NCI-H2029 (cell line): Measurements from ENCODE around the gene INHBE.

Source experiments
- DNase-seq: peaks from one replicate; lab custom pipeline; 2025; lab: John Stamatoyannopoulos, UW

The INHBE gene

DNA sequence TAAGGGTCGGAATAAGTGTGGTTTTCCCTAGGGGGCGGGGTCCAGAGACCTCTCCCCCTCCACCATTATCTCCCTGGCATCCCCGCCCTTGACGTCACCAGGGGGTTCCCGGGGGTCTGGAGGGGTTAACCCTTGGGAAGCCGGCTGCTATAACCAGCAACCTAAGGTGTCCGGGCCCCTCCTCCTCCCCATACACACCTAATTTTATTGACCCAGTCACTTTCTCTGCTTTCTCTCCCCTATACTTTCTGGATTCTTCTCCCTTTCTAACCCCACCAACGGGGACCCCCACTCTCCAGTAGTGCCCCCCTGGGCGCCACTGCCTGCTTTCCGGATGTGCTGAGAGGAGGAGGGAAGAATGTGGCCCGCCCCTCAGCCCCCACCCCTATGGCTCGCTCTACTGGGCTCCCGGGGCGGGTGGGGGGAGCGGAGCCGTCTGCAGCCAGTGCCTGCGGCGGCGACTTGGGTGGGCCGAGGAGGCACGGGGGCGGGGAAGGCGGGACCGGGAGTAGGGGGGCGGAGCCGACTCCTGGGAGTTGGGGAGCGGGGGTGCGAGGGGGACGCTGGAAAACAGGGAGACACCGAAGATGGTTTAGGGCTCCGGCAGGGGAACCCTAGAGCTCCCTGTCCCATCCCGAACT lies 6.3 kb downstream of the INHBE start:
- no peak for DNase-seq

DNA sequence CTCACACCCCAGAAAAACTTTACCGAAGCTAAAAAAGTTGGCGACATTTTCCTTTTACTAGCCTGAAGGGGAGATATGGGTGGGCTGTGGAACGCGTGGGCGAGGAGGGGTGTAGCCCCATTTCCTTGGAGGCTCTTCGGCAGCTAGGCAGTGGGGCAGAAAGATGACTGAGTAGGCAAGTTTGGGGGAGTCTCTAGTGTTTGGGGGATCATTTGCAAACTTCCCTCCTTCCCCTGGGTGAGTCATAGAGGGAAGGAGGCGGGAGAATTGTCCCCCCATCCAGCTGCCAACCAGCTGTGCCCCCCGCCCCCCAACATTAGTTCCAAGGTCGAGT lies 6.8 kb downstream of the INHBE start:
- no peak for DNase-seq

DNA sequence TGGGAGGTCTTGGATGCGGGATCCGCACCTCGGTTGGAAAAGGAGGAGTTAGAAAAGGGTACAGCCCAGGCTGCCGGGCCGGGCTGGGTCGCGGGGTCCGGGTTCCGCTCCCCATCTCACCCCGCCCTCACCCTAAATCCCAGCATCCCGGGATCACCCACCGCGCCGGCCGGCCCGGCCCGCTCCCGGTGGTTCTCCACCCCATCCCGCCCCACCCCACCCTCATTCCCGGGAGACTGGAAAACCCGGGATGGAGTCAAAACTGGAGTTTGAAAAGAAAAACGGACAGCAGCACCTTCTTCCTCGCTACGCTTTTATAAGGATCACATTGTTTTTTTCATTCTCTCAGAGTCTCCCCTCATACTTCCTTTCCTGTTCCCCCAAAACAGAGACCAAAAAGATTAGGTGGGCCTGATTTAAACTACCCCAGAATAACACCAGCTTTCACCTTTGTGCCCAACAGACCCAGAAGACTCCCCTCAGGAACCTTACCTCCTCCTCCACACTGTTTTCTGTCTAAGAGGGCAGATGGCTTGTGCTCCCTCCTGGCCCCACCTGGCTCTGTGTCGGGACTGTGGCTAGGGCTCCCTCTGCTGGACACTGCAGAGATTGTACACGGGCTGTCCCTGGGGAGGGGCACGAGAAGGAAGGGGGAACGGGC lies 7.3 kb downstream of the INHBE start:
- peak; percentile 91 for DNase-seq

DNA sequence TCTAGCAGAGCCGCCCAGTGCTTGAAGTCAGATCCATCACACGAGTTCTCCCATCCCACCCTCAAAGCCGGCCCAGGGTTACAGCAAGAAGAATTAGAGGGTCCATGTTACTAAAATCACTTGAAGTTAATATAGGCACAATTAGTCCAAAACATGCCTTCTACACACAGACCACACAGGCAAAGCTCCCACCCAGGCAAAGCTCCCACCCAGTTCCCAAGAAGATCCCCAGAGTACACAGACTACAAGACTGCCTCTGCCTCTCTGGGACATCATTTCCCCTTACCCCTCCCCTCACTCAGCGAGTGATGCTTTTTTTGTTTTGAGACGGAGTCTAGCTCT lies 7.8 kb downstream of the INHBE start:
- no peak for DNase-seq

DNA sequence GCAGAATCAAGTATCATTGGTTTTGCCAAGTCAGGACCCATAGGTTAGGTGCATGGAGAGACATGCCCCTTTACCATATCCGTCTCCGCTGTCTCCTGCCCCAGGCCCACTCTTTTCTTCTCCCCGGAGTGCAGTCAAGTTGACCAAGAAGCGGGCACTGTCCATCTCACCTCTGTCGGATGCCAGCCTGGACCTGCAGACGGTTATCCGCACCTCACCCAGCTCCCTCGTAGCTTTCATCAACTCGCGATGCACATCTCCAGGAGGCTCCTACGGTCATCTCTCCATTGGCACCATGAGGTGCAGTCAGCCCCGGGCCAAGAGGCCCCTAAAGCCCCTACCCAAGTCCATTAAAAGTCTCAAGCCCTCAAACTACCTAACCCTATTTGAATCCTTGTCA lies 9.5 kb downstream of the INHBE start:
- DNase-seq = no peak

DNA sequence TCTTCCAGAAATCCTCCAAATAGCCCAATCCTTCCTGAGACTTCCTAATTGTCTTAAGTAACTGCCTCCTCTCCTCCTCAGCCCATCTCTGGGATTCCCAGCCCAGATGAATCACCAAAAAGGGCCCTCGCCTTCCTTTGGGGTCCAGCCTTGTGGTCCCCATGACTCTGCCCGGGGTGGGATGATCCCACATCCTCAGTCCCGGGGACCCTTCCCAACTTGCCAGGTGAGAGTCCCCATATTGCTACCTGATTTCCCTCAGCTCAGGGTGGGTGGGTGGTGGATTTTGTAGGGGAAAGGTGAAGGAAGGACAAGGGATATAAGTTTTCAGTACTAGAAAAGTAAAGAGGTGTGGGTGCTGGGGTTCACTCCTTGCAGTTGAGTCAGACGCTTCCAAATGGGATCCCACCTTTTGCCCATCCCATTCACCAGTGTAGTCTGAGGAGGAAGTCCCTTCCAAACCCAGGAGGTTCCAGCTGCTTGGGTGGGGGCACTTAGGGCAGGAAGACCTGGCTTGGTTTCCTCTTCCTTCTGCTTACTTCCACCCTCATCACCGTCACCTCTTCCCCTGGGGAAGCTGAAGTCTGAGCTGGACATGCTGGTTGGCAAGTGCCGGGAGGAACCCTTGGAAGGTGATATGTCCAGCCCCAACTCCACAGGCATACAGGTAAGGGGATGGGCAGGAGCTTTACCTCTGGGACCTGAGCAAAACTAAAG lies 10.1 kb downstream of the INHBE start:
- DNase-seq = no peak

DNA sequence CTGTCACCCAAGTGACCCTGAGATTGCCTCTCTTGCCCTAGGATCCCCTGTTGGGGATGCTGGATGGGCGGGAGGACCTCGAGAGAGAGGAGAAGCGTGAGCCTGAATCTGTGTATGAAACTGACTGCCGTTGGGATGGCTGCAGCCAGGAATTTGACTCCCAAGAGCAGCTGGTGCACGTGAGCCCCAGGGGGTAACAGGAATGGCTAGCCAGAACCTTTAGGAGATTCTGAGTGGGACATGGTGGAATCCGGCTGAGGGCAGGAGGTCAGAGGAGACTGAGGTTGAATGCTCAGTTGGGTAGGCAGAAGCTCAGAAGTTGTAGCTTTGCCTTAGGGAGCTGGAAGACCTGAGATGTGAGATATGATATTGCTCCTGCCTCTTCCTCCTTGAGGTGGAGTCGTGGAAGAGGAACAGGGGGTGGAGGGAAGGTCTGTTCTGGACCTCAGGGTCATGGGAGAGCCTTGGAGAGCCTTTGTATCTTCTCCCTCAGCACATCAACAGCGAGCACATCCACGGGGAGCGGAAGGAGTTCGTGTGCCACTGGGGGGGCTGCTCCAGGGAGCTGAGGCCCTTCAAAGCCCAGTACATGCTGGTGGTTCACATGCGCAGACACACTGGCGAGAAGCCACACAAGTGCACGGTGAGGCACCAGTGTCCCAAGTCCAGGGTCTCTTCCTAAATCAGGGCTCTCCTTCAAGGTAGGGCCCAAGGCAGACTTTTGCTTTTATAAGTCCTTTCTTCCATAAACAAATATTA lies 10.8 kb downstream of the INHBE start:
- no peak for DNase-seq

DNA sequence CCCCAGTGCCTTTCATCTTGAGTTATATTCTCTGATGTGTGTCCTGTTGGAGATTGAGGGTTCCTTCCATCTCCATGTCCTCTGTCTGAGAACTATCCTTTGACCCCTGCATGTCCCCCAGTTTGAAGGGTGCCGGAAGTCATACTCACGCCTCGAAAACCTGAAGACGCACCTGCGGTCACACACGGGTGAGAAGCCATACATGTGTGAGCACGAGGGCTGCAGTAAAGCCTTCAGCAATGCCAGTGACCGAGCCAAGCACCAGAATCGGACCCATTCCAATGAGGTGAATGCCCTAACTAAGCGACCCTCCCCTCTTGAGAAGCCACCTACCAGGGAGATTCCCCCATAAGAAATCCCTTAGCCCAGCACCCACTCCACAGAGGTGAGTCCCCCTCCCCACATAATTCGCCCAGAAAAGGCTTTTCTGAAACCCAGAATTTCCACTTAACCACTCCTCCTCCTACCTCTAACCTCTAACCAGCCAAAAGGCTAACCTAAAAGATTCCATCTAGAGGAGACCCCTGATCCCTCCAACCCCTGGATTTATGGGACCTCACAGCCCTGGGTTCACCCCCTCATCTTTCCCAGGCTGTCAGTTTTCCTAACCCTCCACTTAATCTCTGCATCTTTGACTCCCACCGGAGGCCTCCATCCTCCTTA lies 12.2 kb downstream of the INHBE start:
- DNase-seq = no peak

DNA sequence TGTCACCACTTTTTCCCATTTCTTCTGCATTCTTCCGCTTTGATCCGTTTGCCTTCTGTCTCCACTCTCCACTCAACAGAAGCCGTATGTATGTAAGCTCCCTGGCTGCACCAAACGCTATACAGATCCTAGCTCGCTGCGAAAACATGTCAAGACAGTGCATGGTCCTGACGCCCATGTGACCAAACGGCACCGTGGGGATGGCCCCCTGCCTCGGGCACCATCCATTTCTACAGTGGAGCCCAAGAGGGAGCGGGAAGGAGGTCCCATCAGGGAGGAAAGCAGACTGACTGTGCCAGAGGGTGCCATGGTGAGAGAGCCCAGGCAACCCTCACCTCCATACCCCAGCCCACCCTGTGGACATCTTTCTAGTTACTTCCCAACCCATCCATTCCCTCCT lies 12.8 kb downstream of the INHBE start:
- DNase-seq = no peak

DNA sequence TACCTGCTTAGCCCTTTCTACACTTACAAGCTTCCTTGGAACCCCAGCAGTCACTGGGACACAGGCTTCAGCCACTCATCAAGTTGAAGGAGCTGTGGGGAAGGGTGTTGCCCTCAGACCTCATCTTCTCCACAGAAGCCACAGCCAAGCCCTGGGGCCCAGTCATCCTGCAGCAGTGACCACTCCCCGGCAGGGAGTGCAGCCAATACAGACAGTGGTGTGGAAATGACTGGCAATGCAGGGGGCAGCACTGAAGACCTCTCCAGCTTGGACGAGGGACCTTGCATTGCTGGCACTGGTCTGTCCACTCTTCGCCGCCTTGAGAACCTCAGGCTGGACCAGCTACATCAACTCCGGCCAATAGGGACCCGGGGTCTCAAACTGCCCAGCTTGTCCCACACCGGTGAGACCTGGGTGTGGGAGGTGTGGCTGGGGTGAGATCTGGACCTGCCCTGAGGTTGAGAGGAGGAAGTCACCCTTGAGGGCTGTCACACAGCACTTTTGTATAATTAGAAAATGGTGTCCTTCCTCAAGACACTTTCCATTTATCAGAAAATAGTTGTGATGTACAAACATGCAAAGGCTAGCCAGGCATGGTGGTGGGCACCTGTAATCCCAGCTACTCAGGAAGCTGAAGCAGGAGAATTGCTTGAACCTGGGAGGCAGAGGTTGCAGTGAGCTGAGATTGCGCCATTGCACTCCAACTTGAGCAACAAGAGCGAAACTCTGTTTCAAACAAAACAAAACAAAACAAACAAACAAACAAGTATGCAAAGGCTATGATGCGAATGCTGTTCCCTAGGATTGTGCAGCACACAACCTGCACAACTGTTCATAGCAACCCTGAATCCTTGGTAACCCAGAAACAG lies 14.4 kb downstream of the INHBE start:
- no peak for DNase-seq

DNA sequence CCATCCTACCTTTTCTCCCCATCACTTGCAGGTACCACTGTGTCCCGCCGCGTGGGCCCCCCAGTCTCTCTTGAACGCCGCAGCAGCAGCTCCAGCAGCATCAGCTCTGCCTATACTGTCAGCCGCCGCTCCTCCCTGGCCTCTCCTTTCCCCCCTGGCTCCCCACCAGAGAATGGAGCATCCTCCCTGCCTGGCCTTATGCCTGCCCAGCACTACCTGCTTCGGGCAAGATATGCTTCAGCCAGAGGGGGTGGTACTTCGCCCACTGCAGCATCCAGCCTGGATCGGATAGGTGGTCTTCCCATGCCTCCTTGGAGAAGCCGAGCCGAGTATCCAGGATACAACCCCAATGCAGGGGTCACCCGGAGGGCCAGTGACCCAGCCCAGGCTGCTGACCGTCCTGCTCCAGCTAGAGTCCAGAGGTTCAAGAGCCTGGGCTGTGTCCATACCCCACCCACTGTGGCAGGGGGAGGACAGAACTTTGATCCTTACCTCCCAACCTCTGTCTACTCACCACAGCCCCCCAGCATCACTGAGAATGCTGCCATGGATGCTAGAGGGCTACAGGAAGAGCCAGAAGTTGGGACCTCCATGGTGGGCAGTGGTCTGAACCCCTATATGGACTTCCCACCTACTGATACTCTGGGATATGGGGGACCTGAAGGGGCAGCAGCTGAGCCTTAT lies 15.3 kb downstream of the INHBE start:
- no peak for DNase-seq

DNA sequence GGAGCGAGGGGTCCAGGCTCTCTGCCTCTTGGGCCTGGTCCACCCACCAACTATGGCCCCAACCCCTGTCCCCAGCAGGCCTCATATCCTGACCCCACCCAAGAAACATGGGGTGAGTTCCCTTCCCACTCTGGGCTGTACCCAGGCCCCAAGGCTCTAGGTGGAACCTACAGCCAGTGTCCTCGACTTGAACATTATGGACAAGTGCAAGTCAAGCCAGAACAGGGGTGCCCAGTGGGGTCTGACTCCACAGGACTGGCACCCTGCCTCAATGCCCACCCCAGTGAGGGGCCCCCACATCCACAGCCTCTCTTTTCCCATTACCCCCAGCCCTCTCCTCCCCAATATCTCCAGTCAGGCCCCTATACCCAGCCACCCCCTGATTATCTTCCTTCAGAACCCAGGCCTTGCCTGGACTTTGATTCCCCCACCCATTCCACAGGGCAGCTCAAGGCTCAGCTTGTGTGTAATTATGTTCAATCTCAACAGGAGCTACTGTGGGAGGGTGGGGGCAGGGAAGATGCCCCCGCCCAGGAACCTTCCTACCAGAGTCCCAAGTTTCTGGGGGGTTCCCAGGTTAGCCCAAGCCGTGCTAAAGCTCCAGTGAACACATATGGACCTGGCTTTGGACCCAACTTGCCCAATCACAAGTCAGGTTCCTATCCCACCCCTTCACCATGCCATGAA lies 16.0 kb downstream of the INHBE start:
- DNase-seq = no peak

DNA sequence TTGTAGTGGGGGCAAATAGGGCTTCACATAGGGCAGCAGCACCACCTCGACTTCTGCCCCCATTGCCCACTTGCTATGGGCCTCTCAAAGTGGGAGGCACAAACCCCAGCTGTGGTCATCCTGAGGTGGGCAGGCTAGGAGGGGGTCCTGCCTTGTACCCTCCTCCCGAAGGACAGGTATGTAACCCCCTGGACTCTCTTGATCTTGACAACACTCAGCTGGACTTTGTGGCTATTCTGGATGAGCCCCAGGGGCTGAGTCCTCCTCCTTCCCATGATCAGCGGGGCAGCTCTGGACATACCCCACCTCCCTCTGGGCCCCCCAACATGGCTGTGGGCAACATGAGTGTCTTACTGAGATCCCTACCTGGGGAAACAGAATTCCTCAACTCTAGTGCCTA lies 16.6 kb downstream of the INHBE start:
- DNase-seq = no peak

DNA sequence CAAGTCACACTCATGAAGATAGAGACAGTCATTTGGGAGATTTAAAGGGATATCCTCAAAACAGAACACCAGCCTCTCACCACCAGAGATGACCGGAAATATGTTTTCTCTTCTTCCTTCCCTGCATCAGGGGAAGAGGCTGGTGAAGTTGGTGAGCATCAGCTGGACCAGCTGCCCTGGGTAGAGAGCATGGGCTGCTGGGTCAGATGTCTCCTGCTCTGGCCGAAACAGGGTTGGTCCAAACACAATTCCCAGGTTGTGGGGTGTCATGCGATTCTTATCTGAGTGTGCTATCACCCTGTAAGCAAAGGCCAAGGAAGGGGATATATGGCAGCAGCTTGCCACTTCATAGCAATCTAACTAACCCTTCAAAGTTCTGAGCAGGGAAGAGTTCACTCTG lies 17.3 kb downstream of the INHBE start:
- no peak for DNase-seq

DNA sequence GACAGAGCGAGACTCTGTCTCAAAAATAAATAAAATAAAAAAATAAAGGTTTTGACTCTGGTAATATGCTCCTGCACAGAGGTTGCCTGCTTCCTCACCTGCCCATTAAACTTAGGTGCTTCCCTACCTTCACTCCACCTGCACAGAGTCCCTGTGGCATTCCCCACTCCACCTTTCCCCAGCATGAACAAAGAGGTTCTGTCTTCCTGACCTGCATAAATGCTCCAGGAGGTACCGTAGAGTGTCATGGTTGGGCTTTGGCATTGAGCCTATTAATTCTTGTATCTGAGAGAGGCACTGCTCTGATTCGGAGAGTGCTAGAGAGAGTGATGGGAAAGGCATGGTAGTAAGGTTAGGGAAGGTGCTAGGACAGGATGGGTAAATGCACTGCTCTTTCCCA lies 18.3 kb downstream of the INHBE start:
- DNase-seq = peak; percentile 18

DNA sequence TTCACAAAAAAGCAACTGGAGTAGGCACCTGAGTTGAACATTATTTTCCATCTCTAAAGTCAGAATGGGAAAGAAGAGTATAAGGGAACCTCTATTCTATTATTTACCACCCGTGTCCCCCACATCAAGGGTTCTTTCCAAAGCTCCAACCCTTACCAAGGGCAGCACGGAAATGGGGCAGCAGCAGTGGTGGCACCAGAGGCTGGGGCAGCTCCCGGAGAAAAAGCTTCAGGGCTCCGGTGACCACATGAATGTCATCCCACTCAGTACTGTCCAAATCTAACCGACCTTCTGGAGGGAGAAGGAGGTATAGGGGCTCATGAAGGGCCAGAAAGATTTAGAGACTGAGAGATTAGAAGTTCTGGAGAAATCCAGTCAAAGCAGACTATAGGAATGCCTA lies 18.8 kb downstream of the INHBE start:
- no peak for DNase-seq

DNA sequence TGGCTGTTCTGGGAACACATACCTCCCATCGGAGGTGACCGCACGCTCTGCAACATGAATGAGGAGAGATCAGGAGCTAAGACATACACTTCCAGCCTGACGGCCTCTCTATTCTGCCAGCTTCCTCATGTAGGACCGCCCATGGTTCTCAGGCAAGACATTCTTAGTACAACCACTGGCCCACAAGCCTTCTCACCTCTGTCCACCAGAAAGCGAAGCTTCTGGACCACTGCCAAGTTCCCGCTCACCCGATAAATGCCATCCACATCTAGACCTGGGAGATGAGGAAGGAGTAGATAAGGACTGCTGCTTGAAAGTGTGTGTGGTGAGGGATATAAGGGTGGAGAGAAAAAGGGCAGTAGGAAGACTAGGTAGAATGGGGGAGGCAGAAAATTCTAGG lies 19.3 kb downstream of the INHBE start:
- DNase-seq = no peak

DNA sequence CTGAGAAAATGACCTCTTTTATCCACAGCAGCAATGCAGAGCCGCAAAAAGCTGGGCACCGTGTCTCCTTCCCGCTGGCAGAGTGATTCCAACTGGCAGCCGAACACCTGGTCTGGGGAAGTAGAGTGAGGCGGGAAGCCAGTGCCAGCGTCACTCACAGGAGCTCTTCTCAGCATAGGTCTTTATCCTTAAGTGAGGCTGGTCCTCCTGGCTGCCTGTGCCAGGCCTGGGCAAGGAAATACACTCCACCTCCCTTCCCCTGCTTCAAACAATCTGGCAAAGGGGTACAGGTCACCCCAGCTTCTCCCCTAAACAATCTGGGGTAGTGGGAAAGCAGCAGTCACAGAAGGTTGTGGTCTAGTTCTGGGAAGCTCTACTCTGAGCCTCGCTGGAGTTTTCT lies 19.8 kb downstream of the INHBE start:
- DNase-seq = peak; percentile 21

DNA sequence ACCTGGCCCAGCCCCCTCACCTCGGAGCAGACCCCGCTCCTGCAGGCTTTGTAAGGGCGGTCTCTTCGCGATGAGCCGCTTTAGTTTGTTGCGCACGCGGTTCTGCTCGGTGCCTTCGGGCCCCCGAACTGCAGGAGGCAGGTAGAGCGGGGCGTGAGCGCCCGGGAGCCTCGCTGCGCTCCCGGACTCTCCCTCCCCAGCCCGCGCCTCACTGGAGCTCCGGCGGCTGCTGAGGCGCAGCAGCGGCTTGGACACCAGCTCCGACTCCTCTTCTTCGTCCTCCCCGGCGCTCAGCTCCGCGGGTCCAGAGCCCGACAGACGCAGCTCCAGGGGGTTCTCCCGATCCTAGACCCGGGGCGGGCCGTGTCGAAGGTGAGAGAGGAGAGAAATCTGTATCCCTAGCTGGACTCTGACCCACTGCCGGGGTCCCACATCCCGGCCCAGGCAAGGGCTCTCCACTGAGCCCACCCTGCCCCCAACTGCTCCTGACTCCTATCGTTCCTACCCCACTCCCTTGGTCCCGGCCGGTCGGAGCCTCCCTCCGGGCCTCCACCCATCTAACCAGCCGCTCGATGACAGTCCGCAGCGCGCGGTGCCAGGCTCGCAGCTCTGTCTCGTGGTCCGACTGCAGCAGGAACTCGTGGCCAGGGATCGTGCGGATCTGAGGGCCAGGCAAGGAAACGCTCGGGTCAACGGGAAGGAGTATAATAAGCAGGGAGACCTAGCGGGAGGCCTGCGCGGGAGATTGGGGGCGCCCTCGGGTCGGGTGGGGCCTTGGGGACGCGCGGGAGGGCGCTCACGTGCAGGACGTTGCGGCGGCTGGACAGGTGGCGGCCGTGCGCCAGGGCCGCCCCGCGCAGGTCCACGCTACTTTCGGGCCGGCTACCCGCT lies 20.4 kb downstream of the INHBE start:
- DNase-seq = no peak
